ENCODE data around the gene RGS10.
"Not testable (repeated sequence)": the region's sequence is repeated elsewhere in the genome, so short reads cannot be mapped to it uniquely, and the experiment has no call there.

RGS10 gene

DNA sequence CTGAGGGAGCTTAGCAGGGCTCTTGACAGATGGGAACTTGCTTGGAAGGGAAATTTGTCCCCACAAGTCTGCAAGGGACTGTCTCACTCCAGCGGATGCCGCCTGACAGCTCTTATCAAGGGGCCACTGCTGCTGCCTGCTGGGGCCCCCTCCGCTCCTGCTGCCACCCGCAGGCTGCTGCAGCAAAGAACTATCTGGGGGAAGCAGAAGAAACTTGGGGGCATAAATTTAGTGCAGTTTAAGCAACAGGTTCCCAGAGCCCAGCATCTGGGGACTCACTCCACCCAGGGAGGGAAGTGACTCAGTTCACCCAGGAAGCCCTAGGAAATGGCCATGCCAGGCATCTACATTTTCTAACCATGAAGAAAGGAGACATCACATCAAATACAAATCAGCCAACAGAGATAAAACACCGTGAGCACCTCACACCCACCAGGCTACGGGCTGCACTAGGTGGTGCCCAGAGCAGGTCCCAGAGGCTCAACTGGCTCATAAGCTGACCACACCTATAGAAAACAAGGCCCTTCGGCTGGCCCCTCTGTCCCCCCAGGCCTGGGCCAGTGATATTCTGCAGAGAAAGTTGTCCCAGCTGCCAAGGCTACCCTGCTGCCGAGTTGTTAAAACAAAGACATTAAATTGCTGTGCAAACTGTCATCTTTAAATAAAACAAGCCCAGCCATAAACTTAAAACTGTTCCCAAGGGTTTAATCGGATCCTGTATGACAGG lies 3.7 kb downstream of the RGS10 start:
- no peak for DNase-seq

DNA sequence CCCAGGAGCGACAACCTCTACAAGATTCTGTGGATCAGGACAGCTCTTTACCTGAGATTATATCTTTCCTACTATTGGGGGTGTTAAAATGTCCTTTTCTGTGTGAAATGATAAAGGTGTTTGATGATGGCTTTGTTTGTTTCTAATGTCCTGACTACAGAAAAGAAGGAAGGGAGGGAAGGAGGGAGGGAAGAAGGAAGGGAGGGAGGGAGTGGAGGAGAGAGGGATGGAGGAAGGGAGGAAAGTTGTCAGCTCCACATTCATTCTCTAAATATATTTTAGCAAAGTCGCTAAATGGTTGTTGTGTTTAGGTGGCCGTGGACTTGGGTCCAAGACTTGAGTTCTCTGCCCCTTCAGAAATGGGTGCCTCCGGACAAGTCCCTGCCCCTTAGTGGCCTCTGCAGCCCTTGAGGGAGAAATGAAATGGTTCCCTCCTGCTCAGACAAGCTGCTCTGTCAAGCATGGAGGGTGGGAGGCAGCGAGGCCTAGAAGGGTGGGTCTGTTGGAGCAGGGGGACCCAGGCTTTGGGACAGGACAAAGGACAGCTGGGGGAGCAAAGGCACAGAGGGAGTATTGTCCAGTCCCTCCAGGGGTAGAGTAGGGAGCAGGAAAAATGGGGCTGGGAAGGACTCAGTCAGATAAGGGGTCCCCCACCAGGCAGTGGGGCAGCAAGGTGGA lies 4.4 kb downstream of the RGS10 start:
- DNase-seq, result no peak

GRCh38 chr10:119536508-119537025 lies 6.0 kb downstream of the RGS10 start:
- DNase-seq, result no peak

DNA sequence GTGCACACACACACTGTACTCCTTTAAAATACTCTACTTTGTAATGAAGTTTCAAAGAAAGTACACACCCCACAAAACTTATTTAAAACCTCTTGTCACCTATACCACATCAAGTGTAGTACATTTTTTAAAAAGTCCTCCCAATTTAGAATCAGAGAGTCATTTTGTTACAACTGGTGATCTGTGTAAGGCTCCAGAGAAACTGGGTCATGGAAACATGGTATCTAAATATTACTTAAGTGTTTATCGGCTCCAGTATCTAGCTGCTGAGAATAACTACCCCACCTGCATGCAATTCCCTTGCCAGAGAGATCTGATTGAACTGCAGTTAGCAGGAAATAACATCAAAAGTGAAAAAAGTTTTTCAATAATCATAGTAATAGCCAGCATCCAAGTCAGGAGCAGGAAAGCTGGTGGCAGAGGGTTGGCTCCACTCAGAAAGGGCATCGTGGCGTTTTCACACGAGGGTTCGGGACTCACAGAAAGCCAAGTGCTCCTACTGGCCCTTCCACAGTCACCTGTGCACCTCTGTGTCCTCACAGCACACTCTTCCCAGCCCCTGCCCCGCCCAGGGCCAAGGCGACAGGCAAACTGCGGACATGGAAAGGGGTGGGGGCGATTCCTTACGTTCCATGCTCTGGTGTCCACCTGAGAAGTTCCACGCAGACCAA lies 6.5 kb downstream of the RGS10 start:
- no peak for DNase-seq

DNA sequence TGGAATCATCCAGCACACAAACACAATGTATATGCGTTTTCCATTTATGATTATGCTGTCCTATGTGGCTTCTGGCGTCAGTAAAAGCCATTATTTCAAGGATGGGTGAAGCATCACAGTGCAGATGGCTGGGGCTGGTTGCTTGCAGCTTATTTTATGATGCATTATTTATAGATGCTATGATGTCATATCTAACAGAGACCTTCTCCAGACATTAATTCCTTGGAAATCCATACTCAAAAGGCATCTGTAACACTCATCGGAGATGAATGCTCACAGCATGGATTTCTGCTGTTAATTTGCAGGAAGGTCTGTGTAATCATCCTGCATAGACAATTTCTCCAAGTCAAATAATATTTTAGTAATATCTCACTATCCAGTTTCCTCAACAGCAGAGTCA lies 7.2 kb downstream of the RGS10 start:
- DNase-seq, result no peak

GRCh38 chr10:119533473-119533872 lies 9.0 kb downstream of the RGS10 start:
- no peak for DNase-seq

- not testable (repeated sequence) for DNase-seq
These were observed 9.7 kb downstream of the RGS10 start for GRCh38 chr10:119532791-119533190.

DNA sequence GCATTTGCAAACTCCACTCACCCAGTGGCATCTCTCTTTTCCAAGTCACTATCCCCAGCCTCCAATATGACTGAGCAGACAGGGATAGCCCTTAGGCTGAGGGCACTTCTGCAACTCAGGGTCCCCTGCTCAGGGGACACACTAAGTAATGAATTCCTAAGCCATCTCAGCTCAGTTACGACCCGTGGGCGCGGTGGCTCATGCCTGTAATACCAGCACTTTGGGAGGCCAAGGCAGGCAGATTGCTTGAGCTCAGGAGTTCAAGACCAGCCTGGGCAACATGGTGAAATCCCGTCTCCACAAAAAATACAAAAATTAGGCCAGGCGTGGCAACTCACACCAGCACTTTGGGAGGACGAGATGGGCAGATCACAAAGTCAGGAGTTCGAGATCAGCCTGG lies 10.3 kb downstream of the RGS10 start:
- DNase-seq, result not testable (repeated sequence)

DNA sequence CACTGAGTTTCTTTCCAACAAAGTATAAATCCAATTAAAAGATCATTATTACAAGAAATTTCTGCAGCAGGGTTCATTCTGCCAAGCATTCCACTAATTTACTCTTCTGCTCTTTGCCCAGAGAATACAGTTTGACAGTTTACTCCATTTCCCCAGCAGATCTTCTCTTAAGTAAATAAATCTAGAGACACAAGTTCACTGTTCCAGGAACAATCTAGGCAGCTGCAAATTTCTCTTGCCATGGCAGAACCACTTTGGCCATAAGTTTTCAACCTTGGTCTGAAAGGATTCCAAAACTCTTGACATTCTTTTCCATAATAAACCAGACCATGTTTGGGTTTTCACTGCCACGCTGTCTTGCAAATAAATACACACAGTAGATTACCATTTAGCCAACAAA lies 11.5 kb downstream of the RGS10 start:
- DNase-seq, result no peak

DNA sequence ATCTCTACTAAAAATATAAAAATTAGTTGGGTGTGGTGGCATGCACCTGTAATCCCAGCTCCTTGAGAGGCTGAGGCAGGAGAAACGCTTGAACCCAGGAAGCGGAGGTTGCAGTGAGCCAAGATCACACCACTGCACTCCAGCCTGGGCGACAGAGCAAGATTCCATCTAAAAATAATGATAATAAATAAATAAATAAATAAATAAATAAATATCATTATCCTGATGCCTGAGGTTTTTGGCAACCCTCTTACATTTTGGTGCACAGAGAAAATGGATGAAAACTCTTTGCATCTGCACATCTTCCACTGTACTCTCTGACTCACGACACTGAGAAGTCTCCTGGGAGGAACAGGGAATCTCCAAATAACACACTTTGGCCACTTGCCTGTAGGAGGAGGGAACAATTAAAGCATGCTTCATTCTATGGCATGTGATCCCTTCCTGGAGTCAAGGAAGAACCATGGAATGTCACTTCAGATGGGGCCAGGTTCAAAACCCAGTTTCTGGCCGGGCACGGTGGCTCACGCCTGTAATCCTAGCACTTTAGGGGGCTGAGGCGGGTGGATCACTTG lies 13.8 kb downstream of the RGS10 start:
- not testable (repeated sequence) for DNase-seq

DNA sequence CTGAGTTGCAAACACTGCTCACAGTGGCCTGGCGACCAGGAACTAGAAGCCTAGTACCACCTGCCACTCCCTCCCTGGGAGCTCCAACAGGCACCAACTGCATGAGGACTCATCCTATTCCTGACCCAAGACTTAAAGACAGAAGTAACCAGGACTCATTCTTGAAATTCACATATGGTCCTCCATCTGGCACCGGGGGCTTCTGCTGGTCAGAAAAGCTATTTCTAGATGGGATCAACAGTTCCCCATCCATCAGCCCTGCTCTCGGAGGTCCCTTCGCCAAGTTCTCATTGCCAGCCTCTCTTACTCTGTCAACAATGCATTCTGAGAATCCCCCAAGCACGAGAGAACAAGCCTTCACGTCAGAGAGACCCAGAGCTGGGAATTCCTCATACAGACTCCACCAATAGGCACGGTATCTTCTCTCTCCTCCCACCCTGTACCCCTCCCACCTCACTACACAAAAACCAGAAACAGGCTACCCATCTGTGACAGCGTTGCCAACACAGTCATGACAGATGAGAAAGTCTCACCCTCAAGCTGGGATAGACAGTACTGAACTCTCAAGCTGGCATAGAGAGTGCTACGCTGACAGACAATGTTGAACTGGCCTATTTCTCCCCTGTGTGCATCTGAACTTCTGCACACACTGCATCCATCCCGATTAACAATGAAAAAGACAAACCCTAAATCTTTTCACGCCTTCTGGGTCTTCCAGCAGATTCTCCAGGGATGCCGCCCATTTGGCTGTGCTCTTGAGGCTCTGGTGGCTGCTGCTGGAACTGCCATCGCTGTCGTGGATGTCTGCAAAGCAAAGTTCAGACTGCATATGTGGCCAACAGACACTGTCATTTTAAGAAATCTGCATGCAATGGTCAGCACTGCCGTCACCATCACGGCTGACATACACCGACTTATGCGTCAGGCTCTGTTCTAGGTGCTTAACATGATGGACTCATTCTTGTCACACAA lies 15.6 kb downstream of the RGS10 start:
- no peak for DNase-seq

DNA sequence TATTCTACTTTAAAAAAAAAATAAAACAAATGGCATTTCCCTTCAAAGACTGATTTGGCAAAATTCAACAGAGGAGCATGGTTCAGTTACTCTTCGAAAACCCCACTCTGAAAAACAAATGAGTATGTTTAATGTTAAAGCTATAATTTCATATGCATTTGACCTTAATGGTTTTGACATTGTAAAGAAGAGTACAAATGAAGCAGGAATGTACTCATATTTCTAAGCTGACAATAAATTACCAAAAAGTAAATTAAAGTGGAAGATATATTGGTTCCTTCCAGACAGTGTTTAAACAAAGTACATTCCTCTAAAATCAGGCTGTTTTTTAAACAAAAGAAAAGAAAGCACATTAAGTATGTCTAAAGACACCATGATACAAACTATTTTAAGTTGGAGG lies 16.4 kb downstream of the RGS10 start:
- no peak for DNase-seq

GRCh38 chr10:119525116-119525515 lies 17.4 kb downstream of the RGS10 start:
- no peak for DNase-seq

DNA sequence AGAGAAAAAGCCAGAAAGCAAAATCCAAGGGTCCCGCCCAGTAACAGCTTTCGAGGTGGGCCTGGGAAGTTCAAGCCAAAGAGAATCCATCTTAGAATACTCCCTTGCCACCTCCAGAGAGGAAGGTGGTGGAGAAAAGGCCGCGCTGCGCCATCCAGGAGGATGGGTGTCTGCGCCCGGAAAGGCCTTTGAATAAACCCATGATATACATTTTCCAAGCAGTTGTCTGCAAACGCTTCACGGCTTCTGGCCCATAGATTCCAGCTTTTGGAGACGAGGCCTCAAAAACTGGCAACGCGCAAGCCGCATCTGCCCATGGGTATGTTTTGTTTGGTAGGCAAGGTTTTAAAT lies 17.8 kb downstream of the RGS10 start:
- DNase-seq, result no peak

GRCh38 chr10:119523895-119524719 lies 18.4 kb downstream of the RGS10 start:
- no peak for DNase-seq

DNA sequence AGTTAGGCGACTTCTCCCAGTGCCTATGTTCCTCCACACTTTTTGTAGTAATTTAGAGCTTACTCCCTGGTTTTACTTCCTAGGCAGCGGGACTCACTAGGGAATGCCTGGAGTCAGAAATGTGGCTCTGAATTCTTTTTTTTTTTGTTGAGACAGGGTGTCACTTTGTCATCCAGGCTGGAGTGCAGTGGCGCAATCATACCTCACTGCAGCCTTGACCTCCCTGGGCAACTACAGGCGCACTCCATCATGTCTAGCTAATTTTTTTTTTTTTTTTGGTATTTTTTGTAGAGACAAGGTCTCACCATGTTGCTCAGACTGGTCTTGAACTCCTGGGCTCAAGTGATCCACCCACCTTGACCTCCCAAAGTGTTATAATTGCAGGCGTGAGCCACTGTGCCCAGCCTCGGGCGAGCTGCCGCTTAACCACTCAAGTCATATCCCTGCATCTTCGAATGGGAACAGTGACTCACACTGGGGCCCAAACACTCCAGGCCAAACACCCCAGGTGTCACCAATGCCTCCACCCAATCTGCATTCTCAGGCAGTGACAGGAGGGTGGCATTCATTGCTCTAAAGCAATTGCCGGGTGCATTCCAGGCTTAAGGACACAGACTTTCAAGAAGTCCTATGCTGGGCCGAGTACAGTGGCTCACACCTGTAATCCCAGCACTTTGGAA lies 19.6 kb downstream of the RGS10 start:
- DNase-seq, result no peak

GRCh38 chr10:119521443-119522204 lies 20.9 kb downstream of the RGS10 start:
- DNase-seq, result no peak

GRCh38 chr10:119520283-119520682 lies 22.2 kb downstream of the RGS10 start:
- DNase-seq, result no peak

DNA sequence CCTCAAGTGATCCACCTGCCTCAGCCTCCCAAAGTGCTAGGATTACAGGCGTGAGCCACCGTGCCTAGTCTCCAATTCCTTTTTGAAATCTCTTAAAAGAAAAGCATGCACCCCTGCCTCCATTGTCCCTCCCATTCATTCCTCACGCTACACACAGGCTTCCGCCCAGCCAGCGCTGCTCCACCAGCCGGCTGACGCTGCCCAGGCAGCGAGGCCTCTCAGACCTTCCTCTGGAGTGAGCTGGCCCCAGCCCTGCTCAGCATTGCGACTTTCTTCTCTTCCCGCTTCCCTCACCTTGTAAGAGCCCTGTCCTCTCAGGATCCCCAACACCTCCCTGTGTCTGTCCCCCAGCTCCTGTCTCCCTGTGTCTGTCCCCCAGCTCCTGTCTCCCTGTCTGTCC lies 23.6 kb downstream of the RGS10 start:
- DNase-seq, result no peak

DNA sequence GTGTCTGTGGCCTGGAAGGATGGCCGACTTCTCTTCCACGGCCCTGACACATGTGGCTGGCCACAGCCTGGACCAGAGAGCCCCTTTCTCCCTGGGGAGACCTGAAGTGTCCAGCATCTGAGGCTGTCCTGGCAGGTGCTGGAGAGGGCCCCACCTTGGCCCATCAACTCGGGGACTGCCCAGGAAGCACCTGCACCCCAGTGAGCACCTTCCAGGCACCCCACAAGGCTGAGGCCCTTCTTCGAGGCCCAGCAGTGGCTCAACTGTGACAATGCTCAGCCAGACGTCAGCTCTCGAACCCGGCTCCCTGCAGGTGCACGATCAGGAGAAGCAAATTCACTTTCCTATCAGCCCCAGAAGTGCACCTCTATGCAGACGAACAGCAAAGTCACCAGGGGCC lies 24.3 kb downstream of the RGS10 start:
- DNase-seq, result no peak

All from NCI-H1436 treated with DMSO at 0.1 percent for 48 hours (cell line).